RPMI7951 (cell line): ENCODE measurements around the gene ADK. TPM values are rescaled to one million over a fixed set of nuclear protein-coding genes. Genes with fewer than 3 reads are reported as not detected.

Experiments used
- DNase-seq: peaks from one replicate; pipeline ENCODE4 v3.0.0-alpha.2; 2012; ENCODE audit warnings: low read depth
- total RNA-seq: library from RNA; depleted of rRNA; stranded (reverse); fragments of >200 nt; shearing (Covaris generic); gene quantifications from 2 replicates; pipeline ENCODE4 v1.2.3, GENCODE V29; 2014

ADK gene
- total RNA-seq, 1 experiment from 2014 or later, result 64.6 TPM

DNA sequence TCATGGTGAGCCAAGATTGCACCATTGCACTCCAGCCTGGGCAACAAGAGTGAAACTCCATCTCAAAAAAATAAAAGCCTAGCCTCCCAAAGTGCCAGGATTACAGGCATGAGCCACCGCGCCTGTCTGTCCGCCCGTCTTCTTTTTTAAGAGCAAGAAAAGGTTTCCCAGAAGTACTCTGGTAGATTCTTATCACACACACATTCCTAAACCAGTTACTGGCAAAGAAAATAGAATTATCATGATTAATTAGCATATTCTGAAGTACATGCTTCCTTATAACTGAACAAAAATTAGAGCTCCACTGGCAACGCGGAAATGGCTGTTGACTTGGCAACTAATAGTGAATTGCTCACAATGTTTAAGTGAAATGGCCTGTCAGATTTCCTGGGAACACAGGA, 87.0 kb downstream of the ADK start:
- DNase-seq, result no peak

DNA sequence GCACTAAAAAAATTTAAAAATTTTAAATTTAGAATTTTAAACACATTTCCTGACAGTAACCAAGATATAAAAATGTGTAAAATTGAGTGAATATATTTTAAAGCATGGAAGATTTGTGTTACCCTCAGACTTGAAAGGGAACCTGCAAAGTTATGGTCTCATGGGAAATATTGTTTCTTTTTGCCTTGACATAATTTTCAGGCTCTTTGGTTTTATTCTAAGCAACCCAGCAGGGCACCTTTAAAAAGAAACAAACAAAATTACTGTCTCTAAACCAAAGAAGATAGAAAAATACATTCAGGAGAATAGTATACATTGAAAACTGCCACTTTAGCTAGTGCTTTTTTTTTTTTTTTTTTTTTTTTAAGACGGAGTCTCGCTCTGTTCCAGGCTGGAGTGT, 87.5 kb downstream of the ADK start:
- no peak for DNase-seq

DNA sequence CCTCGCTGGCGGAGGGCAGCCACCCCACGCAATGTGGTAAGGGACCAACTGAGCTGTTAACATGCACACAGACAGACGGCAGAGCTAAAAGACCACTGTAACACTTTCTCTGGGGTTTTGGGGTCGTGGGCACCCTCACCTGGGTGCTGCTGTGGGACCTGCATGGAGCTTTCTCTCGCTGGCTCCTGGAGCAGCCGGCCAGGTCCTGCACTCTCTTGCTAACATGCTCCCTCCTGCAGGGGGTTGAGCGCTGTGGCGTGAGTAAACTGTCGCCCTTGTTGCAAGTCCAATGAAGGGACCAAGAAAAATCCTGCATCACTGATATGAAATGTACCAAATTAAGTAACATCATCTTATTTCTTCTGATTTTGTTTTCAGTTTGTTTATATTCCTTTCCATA, 92.0 kb downstream of the ADK start:
- no peak for DNase-seq

DNA sequence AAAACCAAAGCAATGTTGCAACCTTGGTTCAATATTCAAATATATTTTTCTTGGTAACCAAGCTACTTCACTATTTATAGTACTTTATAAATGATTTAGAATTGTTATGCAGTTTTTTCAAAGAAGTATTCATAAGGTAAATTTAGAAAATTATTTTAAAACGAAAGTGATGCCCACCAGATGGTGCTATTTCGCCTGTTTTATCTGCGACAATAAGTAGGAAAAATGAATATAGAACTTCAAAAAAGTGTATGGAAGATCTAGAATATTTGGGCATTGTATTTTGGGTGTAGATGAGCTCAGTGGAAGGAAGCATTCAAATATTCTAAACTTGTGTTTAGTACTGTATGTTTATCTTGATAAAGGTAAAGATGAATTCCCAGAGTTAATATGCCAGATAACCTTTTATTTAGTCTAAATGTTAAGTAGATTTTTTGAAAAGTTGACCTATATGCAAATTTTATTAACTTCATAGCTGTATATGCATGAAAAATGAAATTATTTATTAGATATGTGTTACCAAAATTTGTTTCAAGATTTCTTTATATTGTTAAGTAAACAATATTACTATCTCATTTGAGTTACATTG, 93.2 kb downstream of the ADK start:
- peak; percentile 22 for DNase-seq

DNA sequence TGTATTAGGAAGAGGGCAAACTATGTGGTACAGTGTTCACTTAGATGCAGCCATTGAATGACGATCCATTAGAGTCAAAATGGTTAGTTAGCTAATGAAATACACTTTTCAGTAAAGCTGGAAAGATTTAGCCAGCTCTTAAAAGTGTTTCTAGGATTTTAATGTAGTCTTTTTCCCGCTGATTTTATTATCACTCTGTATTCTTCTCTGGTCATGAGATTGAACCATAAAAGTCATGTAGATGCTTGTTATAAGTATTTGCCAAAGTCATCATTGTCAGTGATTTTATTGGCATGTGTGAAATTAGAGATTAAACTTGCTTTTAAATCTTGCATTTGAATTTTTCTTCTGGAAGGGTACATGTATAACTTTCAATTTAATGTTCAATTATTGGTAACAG, 93.8 kb downstream of the ADK start:
- DNase-seq, result no peak

DNA sequence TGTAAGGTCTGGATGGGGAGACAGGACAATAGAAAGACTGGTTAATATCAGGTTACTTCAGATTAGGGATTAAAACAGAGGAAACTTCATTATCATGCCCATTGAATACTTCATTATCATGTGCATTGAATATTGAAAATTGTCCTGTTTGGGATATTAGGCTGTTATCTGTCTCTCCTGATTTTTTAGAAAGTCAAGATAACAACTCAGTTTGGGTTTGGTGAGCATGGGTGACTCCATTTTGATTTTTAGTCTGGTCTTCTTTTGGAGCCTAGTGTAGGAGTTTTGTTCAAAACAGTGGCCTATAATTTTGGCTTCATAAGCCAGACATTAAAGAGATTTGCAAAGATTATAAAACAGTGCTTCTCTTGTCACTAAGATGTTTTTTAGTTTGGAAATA, 95.5 kb downstream of the ADK start:
- no peak for DNase-seq

DNA sequence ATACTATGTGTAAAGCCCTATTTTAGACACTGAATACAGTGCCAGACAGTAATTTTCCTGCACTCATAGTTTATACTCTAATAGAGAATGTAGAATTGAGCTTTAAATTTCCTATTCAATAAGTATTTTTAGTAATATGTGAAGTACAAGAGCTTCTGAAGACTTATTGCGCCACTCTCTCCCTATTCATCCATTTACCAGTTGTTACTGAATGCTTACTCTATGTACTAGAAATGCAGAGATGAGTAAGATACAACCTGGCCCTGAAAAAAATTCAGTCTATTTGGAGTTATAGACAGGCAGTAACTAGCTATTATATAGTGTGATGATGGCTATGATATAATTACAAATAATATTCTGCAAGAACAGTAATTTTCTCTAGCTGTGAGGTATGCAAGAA, 98.8 kb downstream of the ADK start:
- DNase-seq, result no peak

DNA sequence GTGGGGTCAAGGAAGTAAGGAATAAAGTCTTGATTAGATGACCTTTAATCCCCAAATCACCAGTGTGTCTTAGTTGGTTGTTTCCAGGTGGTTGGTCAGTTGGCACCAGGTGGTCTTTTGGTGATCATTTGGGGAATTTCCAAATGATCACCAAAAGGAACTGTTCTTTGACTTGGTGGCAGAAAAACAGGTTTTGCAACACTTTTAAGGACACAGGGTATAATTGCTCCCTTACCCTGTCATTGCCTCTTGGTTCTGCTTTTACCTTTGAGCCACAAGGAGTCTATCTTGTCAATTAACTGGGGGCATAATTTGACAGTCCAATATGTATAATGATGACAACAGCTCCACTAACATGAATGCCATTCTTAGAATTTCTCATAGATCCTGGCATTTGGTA, 104.2 kb downstream of the ADK start:
- no peak for DNase-seq

DNA sequence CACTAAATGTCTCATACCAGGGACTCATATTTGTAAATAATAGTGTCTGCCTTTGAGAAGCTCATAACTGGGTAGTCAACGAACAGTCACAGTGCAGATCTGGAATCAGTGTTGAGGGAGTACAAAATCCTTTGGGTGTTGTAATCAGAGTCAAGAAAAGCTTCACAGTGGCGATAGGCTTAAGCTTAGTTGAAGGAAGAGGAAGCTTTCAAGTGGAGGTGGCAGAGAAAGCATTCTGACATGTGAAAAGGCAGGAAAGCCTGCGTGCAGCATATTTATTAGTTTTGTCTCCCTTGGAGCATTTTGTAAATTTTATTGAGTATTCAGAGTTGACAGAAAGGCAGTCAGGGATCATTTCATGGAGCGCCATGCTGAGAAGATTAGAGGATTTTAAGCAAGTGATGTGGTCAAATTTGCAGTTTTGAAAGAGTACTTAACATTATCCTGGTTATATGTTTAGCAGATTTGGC, 104.9 kb downstream of the ADK start:
- no peak for DNase-seq

DNA sequence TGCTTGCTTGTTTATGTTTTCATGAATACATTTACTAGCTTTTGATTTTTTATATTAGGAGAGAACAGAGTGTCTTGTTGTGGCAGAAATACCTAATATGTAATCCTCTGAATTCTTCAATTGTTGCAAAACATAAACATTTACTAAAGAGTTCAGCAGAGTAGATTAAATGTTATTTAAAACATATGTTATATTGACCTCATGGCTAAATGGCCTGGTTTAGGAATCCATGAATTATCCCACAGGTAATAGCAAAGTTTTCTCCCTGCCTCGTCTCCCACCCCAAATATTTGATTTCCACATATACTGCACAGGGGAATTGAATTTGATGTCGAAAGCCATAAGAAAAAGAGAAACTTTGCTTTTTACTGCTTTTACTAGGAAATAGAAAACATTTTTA, 111.8 kb downstream of the ADK start:
- no peak for DNase-seq

DNA sequence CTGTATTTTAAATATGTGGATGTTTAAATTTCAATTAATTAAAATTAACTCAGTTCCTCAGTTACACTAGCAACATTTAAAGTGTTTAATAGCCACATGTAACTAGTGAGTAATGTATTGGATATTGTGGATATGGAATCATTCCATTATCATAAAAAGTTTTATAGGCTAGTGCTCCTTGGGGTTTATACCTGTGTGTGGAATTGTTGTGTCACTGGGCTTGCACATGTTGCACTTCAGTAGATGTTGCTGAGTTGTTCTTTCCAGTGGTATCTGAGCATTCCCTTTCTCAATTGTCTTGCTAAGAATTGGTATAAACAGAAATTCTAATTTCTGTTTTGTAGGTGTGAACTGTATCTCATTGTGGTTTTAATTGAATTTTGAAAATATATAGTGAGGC, 113.0 kb downstream of the ADK start:
- no peak for DNase-seq

DNA sequence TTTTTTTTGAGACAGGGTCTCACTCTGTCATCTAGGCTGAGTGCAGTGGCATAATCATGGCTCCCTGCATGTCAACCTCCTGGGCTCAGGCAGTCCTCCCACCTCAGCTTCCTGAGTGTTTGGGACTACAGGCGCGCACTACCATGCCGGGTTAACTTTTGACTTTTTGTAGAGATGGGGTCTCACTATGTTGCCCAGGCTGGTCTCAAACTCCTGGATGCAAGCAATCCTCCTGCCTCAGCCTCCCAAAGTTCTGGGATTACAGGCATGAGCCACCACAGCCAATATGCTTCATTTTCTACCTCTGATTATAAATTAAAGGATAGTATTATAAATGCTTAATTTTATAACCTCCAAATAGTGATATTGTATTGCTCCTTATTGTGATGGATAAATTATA, 121.3 kb downstream of the ADK start:
- DNase-seq, result no peak

DNA sequence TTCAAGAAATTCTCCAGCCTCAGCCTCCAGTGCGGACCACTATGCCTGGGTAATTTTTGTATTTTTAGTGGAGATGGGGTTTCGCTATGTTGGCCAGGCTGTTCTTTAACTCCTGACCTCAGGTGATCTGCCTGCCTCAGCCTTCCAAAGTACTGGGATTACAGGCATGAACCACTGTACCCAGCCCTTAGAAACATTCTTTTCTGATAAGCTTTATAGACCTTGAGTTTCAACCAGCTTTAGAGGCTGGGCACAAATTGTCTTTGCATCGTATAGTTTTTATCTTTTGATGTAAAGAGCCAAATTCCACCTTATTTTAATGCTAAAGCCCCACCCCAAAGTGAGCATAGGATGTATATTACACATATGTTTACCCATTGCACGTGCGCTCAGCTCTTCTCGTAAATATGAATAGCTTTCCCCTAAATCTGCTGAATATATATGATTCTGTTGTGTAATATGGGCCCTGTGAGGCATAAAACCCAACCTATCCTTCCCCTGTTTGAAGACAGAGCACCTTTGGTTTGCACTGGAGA, 124.8 kb downstream of the ADK start:
- no peak for DNase-seq

DNA sequence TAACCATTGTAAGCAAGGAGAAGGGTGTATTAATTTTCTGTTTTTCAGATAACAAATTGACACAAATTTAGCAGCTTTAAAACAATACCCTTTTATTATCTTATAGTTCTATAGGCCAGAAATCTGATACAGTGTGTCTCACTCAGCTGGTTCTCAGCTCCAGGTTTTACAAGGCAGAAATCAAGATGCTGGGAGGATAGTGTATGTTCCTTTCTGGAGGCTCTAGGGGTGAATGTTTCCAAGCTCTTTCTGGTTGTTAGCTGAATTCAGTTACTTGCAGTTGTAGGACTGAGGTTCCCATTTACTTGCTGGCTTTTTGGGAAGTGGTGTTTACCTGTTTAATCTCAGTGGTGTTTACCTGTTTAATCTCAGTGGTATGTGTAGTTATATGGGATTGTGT, 125.4 kb downstream of the ADK start:
- no peak for DNase-seq

DNA sequence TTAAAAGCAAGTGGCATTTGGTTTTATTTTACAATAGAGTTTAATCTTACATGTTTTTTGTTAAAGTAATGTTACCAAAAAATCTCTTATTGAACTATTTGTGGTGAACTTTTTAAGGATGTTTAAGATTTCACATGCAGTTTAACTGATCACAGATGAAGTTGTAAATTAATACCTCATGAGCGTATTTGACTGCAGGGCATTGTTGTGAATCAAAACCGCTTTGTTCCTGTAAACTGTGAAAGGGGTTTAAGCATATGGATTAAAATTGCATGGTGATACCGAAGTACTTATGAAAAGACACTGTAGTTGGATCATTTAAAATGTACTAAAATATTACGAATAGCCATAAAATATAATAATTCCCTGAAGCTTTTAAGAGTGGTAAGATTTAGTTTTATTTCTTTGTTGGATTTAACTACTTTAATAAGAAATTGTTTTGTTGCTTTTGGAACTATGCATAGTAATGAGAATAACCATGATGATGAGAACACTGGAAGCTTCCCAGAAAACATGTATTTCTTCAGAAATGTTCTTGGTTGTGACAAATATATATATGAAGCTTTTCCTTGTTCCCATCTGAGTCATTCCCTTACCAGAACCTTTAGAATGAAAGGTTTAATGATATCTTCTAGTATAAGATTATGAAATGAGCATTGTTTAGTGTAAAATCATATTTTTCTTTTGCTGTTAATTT, 131.3 kb downstream of the ADK start:
- peak; percentile 51 for DNase-seq

DNA sequence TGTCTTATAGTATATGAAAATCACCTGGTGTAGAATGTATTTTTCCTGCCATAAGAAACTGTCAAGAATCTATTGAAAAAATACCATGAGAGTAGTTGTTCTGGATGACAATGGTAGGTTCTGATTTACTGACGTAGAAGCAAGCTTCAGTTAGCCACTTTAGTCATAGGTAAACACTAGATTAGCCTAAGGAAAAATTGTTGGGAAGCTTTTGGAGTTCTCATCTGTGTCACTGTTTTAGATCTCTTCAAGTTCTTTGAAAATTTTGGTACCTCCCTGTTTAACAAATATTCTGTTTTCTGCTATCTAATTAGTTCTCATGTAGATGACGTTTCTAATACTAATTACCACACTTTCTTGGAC, 131.8 kb downstream of the ADK start:
- DNase-seq, result peak; percentile 63

DNA sequence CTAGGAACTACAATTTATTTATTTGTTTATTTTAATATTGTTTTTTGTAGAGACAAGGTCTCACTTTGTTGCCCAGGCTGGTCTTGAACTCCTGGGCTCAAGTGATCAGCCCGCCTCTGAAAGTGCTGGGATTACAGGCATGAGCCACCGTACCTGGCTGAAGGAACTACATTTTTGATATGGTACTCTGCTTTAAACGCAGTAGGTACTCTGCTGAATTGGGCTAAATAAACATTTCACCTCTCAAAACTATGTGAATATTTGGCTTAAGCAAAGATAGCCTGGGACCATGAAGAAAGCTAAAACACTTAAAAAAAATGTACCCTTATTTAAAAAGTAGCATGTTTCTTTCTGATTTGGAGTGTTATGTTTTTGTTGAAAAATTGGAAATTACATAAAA, 138.2 kb downstream of the ADK start:
- DNase-seq, result no peak

DNA sequence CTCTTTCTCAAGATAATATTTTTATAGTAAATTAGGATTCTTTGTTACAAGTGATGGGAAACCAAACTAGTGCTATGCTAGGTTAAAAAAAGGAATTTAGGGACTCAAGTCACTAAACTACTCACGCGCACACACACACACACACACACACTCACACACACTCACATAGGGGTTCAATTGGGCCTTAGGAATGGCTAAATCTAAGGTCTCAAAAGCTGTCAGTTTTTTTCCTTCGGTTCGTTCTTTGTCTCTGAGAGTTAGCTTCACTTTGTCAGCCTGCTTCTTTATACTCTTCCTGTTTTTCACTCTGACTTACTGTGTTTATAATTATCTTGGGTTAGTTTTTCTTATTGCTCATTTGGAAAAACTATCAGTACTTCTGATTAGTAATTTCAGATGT, 138.9 kb downstream of the ADK start:
- peak; percentile 10 for DNase-seq

DNA sequence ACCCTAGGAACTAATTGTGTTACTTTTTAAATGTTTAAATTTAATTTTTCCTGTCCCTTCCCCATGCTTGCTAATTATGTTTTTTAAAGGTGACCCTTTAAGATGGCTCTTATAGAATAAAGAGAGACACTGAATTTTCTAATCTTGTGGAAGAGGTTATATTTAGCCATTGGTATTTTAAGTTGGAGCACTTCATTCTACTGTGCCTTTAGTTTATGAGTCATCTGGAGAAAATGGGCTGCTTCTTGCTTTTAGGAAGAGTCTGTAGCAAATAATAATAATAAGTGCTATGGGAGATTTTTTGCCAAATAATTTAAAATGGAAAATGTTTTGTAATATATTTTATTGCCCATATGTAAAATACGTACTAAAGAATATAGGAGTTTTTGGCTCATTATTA, 139.7 kb downstream of the ADK start:
- DNase-seq, result peak; percentile 59

DNA sequence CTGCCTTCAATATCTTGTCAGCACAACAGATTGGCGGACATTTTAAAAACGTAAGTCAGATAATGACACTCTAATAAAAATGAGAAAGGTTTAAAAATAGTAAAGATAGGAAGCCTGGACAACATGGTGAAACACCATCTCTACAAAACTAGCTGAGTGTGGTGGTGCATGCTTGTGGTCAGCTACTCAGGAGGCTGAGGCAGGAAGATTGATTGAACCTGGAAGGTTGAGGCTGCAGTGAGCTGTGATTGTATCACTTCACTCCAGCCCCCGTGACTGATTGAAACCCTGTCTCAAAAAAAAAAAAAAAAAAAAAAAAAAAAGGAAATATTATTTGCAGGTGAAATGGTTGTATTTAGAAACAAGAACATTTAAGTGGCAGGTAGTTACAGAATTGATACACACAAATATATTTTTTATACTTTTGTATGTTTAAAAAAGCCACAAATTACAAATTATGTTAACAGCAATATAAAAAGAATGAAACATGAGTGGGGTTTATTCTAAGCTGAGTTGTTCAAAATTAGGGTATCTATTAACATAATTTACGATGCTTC, 141.9 kb downstream of the ADK start:
- peak; percentile 69 for DNase-seq

DNA sequence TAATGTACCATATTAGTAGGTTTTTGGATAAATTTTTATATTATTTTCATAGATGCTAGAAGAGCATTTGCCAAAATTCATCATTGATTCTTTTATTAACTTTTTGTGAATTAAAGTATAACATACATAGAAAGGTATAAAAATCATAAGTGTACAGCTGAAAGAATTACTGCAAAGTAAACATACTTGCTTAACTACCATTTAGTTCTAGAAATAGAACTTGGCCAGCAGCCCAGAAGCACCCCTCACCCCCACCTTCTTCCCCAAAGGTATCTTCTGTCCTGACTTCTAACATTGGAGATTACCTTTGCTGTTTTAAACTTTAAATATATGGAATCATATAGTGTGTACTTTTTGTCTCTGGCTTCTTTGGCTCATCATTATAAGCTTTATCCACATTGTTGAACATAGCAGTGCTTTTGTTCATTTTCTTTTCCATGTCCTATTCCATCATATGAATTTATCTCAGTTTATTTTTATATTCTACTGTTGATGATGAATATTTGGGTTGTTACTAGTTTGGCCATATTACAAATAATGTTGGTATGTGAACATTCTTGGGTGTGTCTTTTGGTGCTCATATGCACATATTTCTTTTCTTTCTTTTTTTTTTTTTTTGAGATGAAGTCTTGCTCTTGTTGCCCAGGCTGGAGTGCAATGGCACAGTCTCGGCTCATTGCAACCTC, 142.8 kb downstream of the ADK start:
- DNase-seq, result peak; percentile 18

DNA sequence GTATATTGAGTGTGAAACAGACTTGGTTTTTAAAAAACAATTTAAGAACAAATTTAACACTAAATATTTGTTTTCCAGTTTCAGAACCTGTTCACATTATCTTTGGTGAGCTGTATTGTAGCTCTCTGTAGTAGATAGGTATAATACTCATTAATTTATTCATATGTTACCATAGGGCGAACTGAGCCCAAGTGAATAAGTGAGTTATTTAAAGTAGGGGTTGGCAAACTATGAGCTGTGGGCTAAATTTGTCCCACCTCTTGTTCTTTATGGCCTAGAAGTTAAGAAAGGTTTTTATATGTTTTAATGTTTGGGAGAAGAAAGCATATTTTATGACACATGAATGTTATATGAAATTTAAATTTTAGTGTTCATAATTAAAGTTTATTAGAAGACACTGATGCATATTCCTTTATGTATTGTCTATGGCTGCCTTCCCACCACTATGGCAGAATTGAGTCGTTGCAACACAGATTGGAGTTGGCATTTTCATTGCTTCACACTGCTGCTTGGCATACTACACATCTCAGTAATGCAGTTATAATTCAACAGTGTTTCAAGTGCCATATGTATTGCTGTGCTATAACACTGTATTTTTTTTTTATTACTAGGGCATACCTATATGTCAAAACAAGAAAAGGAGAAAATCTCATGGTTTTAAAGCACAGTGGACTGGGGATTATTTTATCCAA, 146.5 kb downstream of the ADK start:
- DNase-seq, result no peak
